ENCODE data around the gene CCDC71L.

- TF ChIP-seq RAD21 (IDR thresholded peaks at IDR 0.05; ENCODE audit: low read length) (no peak), CTCF (IDR thresholded peaks at IDR 0.05) (no peak), ELF1 (IDR thresholded peaks at IDR 0.05) (no peak), FOXM1 (IDR thresholded peaks at IDR 0.05; ENCODE audit: low read depth) (no peak), TAF1 (IDR thresholded peaks at IDR 0.05; ENCODE audit: borderline replicate concordance, low read depth, low read length) (no peak), REST (IDR thresholded peaks at IDR 0.05; ENCODE audit: low read depth, low read length) (no peak), POLR2AphosphoS5 (IDR thresholded peaks at IDR 0.05; ENCODE audit: low read depth, low read length) (no peak), EP300 (IDR thresholded peaks at IDR 0.05; ENCODE audit: borderline replicate concordance in 1 of 2, low read depth in 1 of 2, low read length in 1 of 2) (no peak)
These were observed 47.0 kb downstream of the CCDC71L start for GRCh38 chr7:106613848-106614560.
